H1 (cell line): ENCODE data around the gene GDF2.

ENCODE experiments used
- BACH1 ChIP-seq: IDR thresholded peaks from 2 replicates; pipeline ENCODE4 v1.6.1; 2012; ENCODE audit warnings: low read length, improper control_type of control experiment
- CEBPB ChIP-seq: IDR thresholded peaks from 2 replicates; pipeline ENCODE4 v1.6.1; 2012; ENCODE audit warnings: low read depth, low read length
- CTCF ChIP-seq, 3 experiments: IDR thresholded peaks; 1 replicate in 2 of 3; 2 replicates in 1 of 3; pipeline versions ENCODE4 v1.5.1 to v1.6.1; 2011; ENCODE audit warnings: low read length in 3 of 3, mild to moderate bottlenecking in 3 of 3, inconsistent platforms in 2 of 3, low read depth in 1 of 3, moderate library complexity in 1 of 3; ENCODE audit not compliant: insufficient read depth in 1 of 3; ENCODE audit errors: control extremely low read depth in 1 of 3
- E2F6 ChIP-seq: IDR thresholded peaks from 2 replicates; pipeline ENCODE4 v1.6.1; 2012; ENCODE audit warnings: inconsistent platforms
- EP300 ChIP-seq, 2 experiments: IDR thresholded peaks; 1 replicate in 1 of 2; 2 replicates in 1 of 2; pipeline ENCODE4 v1.6.1; 2011 to 2012; ENCODE audit warnings: low read depth in 2 of 2, low read length in 2 of 2, mild to moderate bottlenecking in 2 of 2, borderline replicate concordance in 1 of 2, inconsistent platforms in 1 of 2, moderate library complexity in 1 of 2
- EZH2 ChIP-seq: fragments of 200-600 bp; sonication (generic); IDR thresholded peaks from 2 replicates; pipeline ENCODE4 v1.7.1; 2012; ENCODE audit warnings: low read depth, mild to moderate bottlenecking, moderate library complexity, low read length, inconsistent platforms; ENCODE audit not compliant: severe bottlenecking
- GABPA ChIP-seq: IDR thresholded peaks from 2 replicates; pipeline ENCODE4 v1.6.1; 2011; ENCODE audit warnings: mild to moderate bottlenecking, low read length, moderate library complexity, borderline replicate concordance; ENCODE audit not compliant: insufficient read depth
- GTF2F1 ChIP-seq: IDR thresholded peaks from 2 replicates; pipeline ENCODE4 v1.6.1; 2012; ENCODE audit warnings: low read depth, low read length, improper control_type of control experiment, borderline replicate concordance
- MAFK ChIP-seq: IDR thresholded peaks from 2 replicates; pipeline ENCODE4 v1.6.1; 2012; ENCODE audit warnings: low read depth, mild to moderate bottlenecking, improper control_type of control experiment, low read length
- POLR2AphosphoS5 ChIP-seq: IDR thresholded peaks from 2 replicates; pipeline ENCODE4 v1.6.1; 2011; ENCODE audit warnings: low read depth, low read length
- RAD21 ChIP-seq, 2 experiments: IDR thresholded peaks in 1 of 2; conservative IDR thresholded peaks in 1 of 2; 2 replicates each; pipeline ENCODE4 v1.6.1; 2011; ENCODE audit warnings: low read depth in 2 of 2, low read length in 2 of 2, improper control_type of control experiment in 1 of 2, inconsistent platforms in 1 of 2, mild to moderate bottlenecking in 1 of 2, moderate library complexity in 1 of 2
- RFX5 ChIP-seq: IDR thresholded peaks from 2 replicates; pipeline ENCODE4 v1.6.1; 2011; ENCODE audit warnings: low read depth, low read length, improper control_type of control experiment, borderline replicate concordance
- TCF12 ChIP-seq: IDR thresholded peaks from 2 replicates; pipeline ENCODE4 v1.6.1; 2011; ENCODE audit warnings: low read depth, mild to moderate bottlenecking, low read length

GRCh38 chr10:47359101-47359500, 36.8 kb downstream of the GDF2 start:
- no peak for TF ChIP-seq CTCF (IDR thresholded peaks at IDR 0.05; ENCODE audit: control extremely low read depth in 1 of 3, insufficient read depth in 1 of 3, low read depth in 1 of 3, low read length in 3 of 3)
- no peak for TF ChIP-seq E2F6
- TF ChIP-seq EZH2: no peak
- no peak for TF ChIP-seq GABPA
- TF ChIP-seq GTF2F1: no peak
- no peak for TF ChIP-seq RAD21 (IDR thresholded peaks at IDR 0.05 in 1 of 2, conservative IDR thresholded peaks at IDR 0.05 in 1 of 2; ENCODE audit: low read depth in 2 of 2, low read length in 2 of 2)
- TF ChIP-seq MAFK: no peak
- TF ChIP-seq CEBPB: no peak
- no peak for TF ChIP-seq EP300 (IDR thresholded peaks at IDR 0.05; ENCODE audit: borderline replicate concordance in 1 of 2, low read depth in 2 of 2, low read length in 2 of 2)
- no peak for TF ChIP-seq TCF12
- no peak for TF ChIP-seq RFX5
- TF ChIP-seq POLR2AphosphoS5: no peak
- TF ChIP-seq BACH1: no peak
